Stomach (tissue), 4 donors: ENCODE measurements around the gene PAQR7.

Experiments
- POLR2A ChIP-seq, 4 donors: fragments of 450-650 bp; IDR thresholded peaks; one replicate each; pipeline ENCODE4 v1.6.1; 2016; ENCODE audit warnings: antibody characterized with exemption in 4 of 4, control low read depth in 2 of 4, mild to moderate bottlenecking in 1 of 4, moderate library complexity in 1 of 4
- TF ChIP-seq, protein P1 (sequence below), 7 experiments: fragments of 450-650 bp in 4 of 7; fragments of 200-600 bp in 3 of 7; sonication (generic) in 3 of 7; IDR thresholded peaks; one replicate each; pipeline ENCODE4 v1.5.1; 2016 to 2019; ENCODE audit warnings: antibody characterized with exemption in 7 of 7, control low read depth in 2 of 7, mild to moderate bottlenecking in 1 of 7

DNA sequence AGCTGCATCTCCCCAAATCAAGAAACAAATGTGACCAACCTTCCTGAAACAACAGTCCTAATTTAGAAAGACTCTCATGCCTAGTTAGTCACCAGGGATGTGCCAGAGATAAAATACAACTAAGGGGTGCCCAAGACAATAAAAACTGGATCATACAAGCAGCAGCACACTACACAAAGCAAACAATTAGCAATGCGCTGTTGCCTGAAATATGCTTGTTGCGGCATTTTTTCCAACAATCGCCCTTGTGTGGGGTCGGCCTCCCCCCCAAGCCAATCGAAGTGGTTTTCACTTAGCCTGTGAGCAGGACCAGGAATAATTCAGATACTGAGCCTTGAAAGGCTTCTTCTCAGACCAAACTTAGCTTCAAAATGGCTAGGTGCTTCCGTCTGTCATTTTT, 32.1 kb upstream of the PAQR7 start:
- TF ChIP-seq, protein P1, sequence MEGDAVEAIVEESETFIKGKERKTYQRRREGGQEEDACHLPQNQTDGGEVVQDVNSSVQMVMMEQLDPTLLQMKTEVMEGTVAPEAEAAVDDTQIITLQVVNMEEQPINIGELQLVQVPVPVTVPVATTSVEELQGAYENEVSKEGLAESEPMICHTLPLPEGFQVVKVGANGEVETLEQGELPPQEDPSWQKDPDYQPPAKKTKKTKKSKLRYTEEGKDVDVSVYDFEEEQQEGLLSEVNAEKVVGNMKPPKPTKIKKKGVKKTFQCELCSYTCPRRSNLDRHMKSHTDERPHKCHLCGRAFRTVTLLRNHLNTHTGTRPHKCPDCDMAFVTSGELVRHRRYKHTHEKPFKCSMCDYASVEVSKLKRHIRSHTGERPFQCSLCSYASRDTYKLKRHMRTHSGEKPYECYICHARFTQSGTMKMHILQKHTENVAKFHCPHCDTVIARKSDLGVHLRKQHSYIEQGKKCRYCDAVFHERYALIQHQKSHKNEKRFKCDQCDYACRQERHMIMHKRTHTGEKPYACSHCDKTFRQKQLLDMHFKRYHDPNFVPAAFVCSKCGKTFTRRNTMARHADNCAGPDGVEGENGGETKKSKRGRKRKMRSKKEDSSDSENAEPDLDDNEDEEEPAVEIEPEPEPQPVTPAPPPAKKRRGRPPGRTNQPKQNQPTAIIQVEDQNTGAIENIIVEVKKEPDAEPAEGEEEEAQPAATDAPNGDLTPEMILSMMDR (IDR thresholded peaks at IDR 0.05) = no peak
- TF ChIP-seq POLR2A (IDR thresholded peaks at IDR 0.05) = no peak
